ENCODE results near the gene LDHD. TPM values are rescaled to one million over a fixed set of nuclear protein-coding genes. Genes with fewer than 3 reads are reported as not detected.
A peak's percentile ranks its signal among the peaks of the same experiment; 100 is the strongest.

Gene LDHD
- total and polyA plus RNA-seq, 12 donors: 60.7 to 135 (median 89.5) TPM

- 62 to 68% methylated on average over 3 of the region's 3 CpGs for WGBS, 2 donors
- Histone ChIP-seq H3K4me1 (peaks cover 3 to 45% (median 26%) of the 10 kb centered on the region in 9 donors), H3K36me3 (no peaks in the 10 kb centered on the region), H3K9me3 (peaks cover 0 to 5% (median 0%) of the 10 kb centered on the region in 11 donors), H3K27ac (peak overlapping the region in 1 of 10 donors; percentile 69), H3K4me3 (no peak overlapping the region), H3K27me3 (no peaks in the 10 kb centered on the region)
- intact Hi-C loops (cut with DNase I): no loop called here
- ATAC-seq: no peak
- DNase-seq: no peak
- TF ChIP-seq CTCF (IDR thresholded peaks at IDR 0.05): no peak
Measured at GRCh38 chr16:75075688-75076268, 40.8 kb downstream of the LDHD start.

- WGBS, 2 donors: 30 to 38% methylated on average over 12 of the region's 12 CpGs
- Histone ChIP-seq H3K4me1 (peaks cover 4 to 51% (median 32%) of the 10 kb centered on the region in 9 donors), H3K27ac (peak overlapping the region in 2 of 10 donors; percentile 37 to 69), H3K27me3 (no peaks in the 10 kb centered on the region), H3K4me3 (no peak overlapping the region), H3K36me3 (no peaks in the 10 kb centered on the region), H3K9me3 (peaks cover 0 to 5% (median 0%) of the 10 kb centered on the region in 11 donors)
- DNase-seq (no peak), ATAC-seq (peak; percentile 46 to 84 (median 60))
- TF ChIP-seq CTCF (IDR thresholded peaks at IDR 0.05): no peak
- intact Hi-C loops (cut with DNase I): no loop called here
Measured at GRCh38 chr16:75074920-75075687, 41.5 kb downstream of the LDHD start.

- no peak for ATAC-seq
- no peak overlapping the region for H3K4me3 ChIP-seq
- WGBS, 2 donors: 94 to 96% methylated on average over 4 of the region's 4 CpGs
- no peak for DNase-seq
- peaks cover 0 to 5% (median 0%) of the 10 kb centered on the region in 11 donors for H3K9me3 ChIP-seq
- H3K36me3 ChIP-seq: no peaks in the 10 kb centered on the region
- intact Hi-C loops (cut with DNase I): no loop called here
- peaks cover 6 to 52% (median 38%) of the 10 kb centered on the region in 9 donors for H3K4me1 ChIP-seq
- H3K27ac ChIP-seq: peak overlapping the region in 1 of 10 donors; percentile 69
- H3K27me3 ChIP-seq: no peaks in the 10 kb centered on the region
- no peak for TF ChIP-seq CTCF (IDR thresholded peaks at IDR 0.05)
Measured at GRCh38 chr16:75074304-75074793, 42.2 kb downstream of the LDHD start.

- ATAC-seq: peak in 1 of 8 donors; percentile 21
- Histone ChIP-seq H3K27me3 (no peaks in the 10 kb centered on the region), H3K36me3 (no peaks in the 10 kb centered on the region), H3K9me3 (peaks cover 0 to 5% (median 0%) of the 10 kb centered on the region in 11 donors), H3K4me3 (no peak overlapping the region), H3K27ac (no peak overlapping the region), H3K4me1 (peaks cover 6 to 51% (median 38%) of the 10 kb centered on the region in 9 donors)
- intact Hi-C loops (cut with DNase I): no loop called here
- WGBS, 2 donors: 83 to 85% methylated on average over 20 of the region's 20 CpGs
- DNase-seq: no peak
- no peak for TF ChIP-seq CTCF (IDR thresholded peaks at IDR 0.05)
Measured at GRCh38 chr16:75073545-75074303, 42.9 kb downstream of the LDHD start.

Data from heart right ventricle (tissue), 16 donors.